ENCODE measurements around the gene EIF2B2. TPM values are rescaled to one million over a fixed set of nuclear protein-coding genes. Genes with fewer than 3 reads are reported as not detected.

EIF2B2 gene
- total and polyA plus RNA-seq, 10 of the 15 experiments (the other 5 are each of a cell fraction or from before 2014, with no cell fraction given), result 17.4 to 168 (median 65.5) TPM

GRCh38 chr14:75044752-75045151, 42.0 kb downstream of the EIF2B2 start:
- no peaks in the 10 kb centered on the region; a peak in 1 of 4 replicates for H3K36me3 ChIP-seq (ENCODE audit: control insufficient read depth in 2 of 2, insufficient read depth in 2 of 2, low read length in 1 of 2)
- DNase-seq (ENCODE audit: low read depth, low spot score), result no peak
- no peak for ATAC-seq
- no peak overlapping the region for H3K27ac ChIP-seq (ENCODE audit: control insufficient read depth, insufficient read depth)
- intact Hi-C loops (cut with micrococcal nuclease; ENCODE audit: unreplicated experiment) (no loop called here), in situ Hi-C loops (cut with MboI) (no loop called here)
- H3K4me3 ChIP-seq, result no peak overlapping the region
- no peak for FAIRE-seq
- H3K27me3 ChIP-seq (replicated peaks in 1 of 2; ENCODE audit: control insufficient read depth in 2 of 2, insufficient read depth in 2 of 2, low read length in 1 of 2), result no peaks in the 10 kb centered on the region
- H2AFZ ChIP-seq (ENCODE audit: control insufficient read depth, low read depth, low read length), result no peak overlapping the region
- H4K20me1 ChIP-seq (ENCODE audit: control insufficient read depth, insufficient read depth), result no peaks in the 10 kb centered on the region
- POLR2A ChIA-PET, result interaction anchor here (1.6 to 1.7 kb wide), 2 partner anchors 18 kb away, joined by 4 to 11 read pairs; no protein-coding TSS in a partner anchor
- no peak overlapping the region for H3K4me2 ChIP-seq (ENCODE audit: control insufficient read depth, insufficient read depth)
- H3K4me1 ChIP-seq (ENCODE audit: control insufficient read depth, insufficient read depth, low read length), result no peaks in the 10 kb centered on the region
- TF ChIP-seq SMARCA5 (IDR thresholded peaks at IDR 0.05) (no peak), POU2F2 (IDR thresholded peaks at IDR 0.05; ENCODE audit: borderline replicate concordance, low read depth, low read length) (no peak), HDAC6 (IDR thresholded peaks at IDR 0.05; ENCODE audit: unreplicated experiment) (no peak), TARDBP (IDR thresholded peaks at IDR 0.05; ENCODE audit: borderline replicate concordance) (no peak), ZBED1 (IDR thresholded peaks at IDR 0.05; ENCODE audit: borderline replicate concordance) (no peak), REST (IDR thresholded peaks at IDR 0.05; ENCODE audit: low read depth, low read length) (no peak), TBL1XR1 (IDR thresholded peaks at IDR 0.05; ENCODE audit: low read depth, low read length) (no peak), NBN (IDR thresholded peaks at IDR 0.05) (no peak), YY1 (IDR thresholded peaks at IDR 0.05; ENCODE audit: low read depth, low read length) (no peak), CEBPB (IDR thresholded peaks at IDR 0.05; ENCODE audit: borderline replicate concordance in 1 of 2, low read depth in 2 of 2, low read length in 2 of 2) (no peak), NR2C1 (IDR thresholded peaks at IDR 0.05) (no peak), ETV6 (conservative IDR thresholded peaks at IDR 0.05 in 1 of 2, IDR thresholded peaks at IDR 0.05 in 1 of 2; ENCODE audit: borderline replicate concordance in 1 of 2, low read depth in 1 of 2) (no peak), MLLT1 (IDR thresholded peaks at IDR 0.05) (no peak), POLR2AphosphoS2 (IDR thresholded peaks at IDR 0.05; ENCODE audit: low read depth, low read length) (no peak)
- no peak overlapping the region for H3K9ac ChIP-seq (ENCODE audit: control insufficient read depth, insufficient read depth, low read length)
- peaks cover 6% of the 10 kb centered on the region for H3K79me2 ChIP-seq (ENCODE audit: control insufficient read depth, insufficient read depth, low read length)
- no peaks in the 10 kb centered on the region for H3K9me3 ChIP-seq (replicated peaks; ENCODE audit: control insufficient read depth, insufficient read depth, low read length)
- RAD21 ChIA-PET (ENCODE audit: unreplicated experiment), result interaction anchor here (0.9 to 1.7 kb wide), 2 partner anchors 43 to 83 kb away, joined by 3 read pairs; no protein-coding TSS in a partner anchor
- BruUV-seq (replicated peaks), result no TSS peak
- SMC1A ChIA-PET (ENCODE audit: uncharacterized antibody, unreplicated experiment), result interaction anchor here (0.9 to 1.9 kb wide), 6 partner anchors 9 to 108 kb away, joined by 3 to 7 read pairs (median 4); partner anchors contain the start of gene ACYP1
- WGBS (ENCODE audit: insufficient coverage, insufficient replicate concordance, low lambda C conversion rate, missing lambda C conversion rate), result 97% methylated on average over 8 of the region's 8 CpGs
- CTCF ChIA-PET, result interaction anchor here (1.1 to 1.5 kb wide), 5 partner anchors 11 to 161 kb away, joined by 3 to 5 read pairs (median 3); no protein-coding TSS in a partner anchor

Measured in GM12878 (cell line).